Omental fat pad (tissue), 4 donors: Measurements from ENCODE around the gene UBE2E2. TPM values are rescaled to one million over a fixed set of nuclear protein-coding genes. Genes with fewer than 3 reads are reported as not detected.

ENCODE experiments used
- ATAC-seq: fragments of 150-250 bp; one replicate; pipeline ENCODE4 v1.9.1; 2016; ENCODE audit warnings: mild to moderate bottlenecking, moderate library complexity; ENCODE audit not compliant: low FRiP score
- DNase-seq: peaks from one replicate; pipeline ENCODE4 v3.0.0-alpha.2; 2019; ENCODE audit warnings: low spot score
- CTCF ChIP-seq, 3 donors: fragments of 450-650 bp; IDR thresholded peaks; one replicate each; pipeline ENCODE4 v1.5.1; 2016 to 2017; ENCODE audit warnings: antibody characterized with exemption in 3 of 3, mild to moderate bottlenecking in 3 of 3, moderate library complexity in 2 of 3
- total RNA-seq, 4 donors: library from RNA; depleted of rRNA; stranded (reverse); fragments of >200 nt; gene quantifications; one replicate each; pipeline ENCODE4 v1.1.0, GENCODE V29; 2016

Gene UBE2E2
- total RNA-seq, 4 donors from 2014 or later, result 25.9 to 93.4 (median 73.9) TPM

GRCh38 chr3:23389686-23390085, 186.6 kb downstream of the UBE2E2 start:
- ATAC-seq (no peak), DNase-seq (no peak)
- no peak for TF ChIP-seq CTCF (IDR thresholded peaks at IDR 0.05)

- DNase-seq, result no peak
- no peak for TF ChIP-seq CTCF (IDR thresholded peaks at IDR 0.05)
- ATAC-seq, result no peak
Observed at GRCh38 chr3:23390446-23390845, 187.3 kb downstream of the UBE2E2 start.

- no peak for TF ChIP-seq CTCF (IDR thresholded peaks at IDR 0.05)
- ATAC-seq (no peak), DNase-seq (no peak)
Observed at GRCh38 chr3:23390989-23391553, 187.9 kb downstream of the UBE2E2 start.

GRCh38 chr3:23395115-23395514, 192.0 kb downstream of the UBE2E2 start:
- no peak for DNase-seq
- ATAC-seq, result no peak
- no peak for TF ChIP-seq CTCF (IDR thresholded peaks at IDR 0.05)

- ATAC-seq (no peak), DNase-seq (no peak)
- no peak for TF ChIP-seq CTCF (IDR thresholded peaks at IDR 0.05)
Observed at GRCh38 chr3:23396746-23397145, 193.6 kb downstream of the UBE2E2 start.

- DNase-seq (no peak), ATAC-seq (no peak)
- no peak for TF ChIP-seq CTCF (IDR thresholded peaks at IDR 0.05)
Observed at GRCh38 chr3:23399221-23399620, 196.1 kb downstream of the UBE2E2 start.

- TF ChIP-seq CTCF (IDR thresholded peaks at IDR 0.05), result no peak
- ATAC-seq, result no peak
Observed at GRCh38 chr3:23402728-23403492, 199.8 kb downstream of the UBE2E2 start.

More at GRCh38 chr3:23402728-23403492, 199.8 kb downstream of the UBE2E2 start:
- DNase-seq, result no peak
